Pancreas (tissue), 10 donors: ENCODE data around the gene PRKCD. TPM values are rescaled to one million over a fixed set of nuclear protein-coding genes. Genes with fewer than 3 reads are reported as not detected.

Source experiments
- ATAC-seq, 4 donors: fragments of 200-7000 bp; cut with Tn5 transposase; one replicate each; pipeline versions ENCODE4 v1.8.0 to v1.9.1; 2020; ENCODE audit warnings: mild to moderate bottlenecking in 4 of 4, moderate library complexity in 4 of 4
- DNase-seq, 6 donors: peaks; one replicate each; pipeline ENCODE4 v3.0.0-alpha.2; 2020
- FAIRE-seq: peaks from 2 replicates; lab custom pipeline; 2012; peaks lifted over from hg19 to GRCh38; lab: Jason Lieb, UNC
- H3K27ac ChIP-seq, 4 donors: fragments of 200-600 bp; sonication (generic); 1 replicate in 3 of 4; 2 replicates in 1 of 4; pipeline versions ENCODE4 v1.5.0 to v1.8.0; 2020
- H3K27me3 ChIP-seq, 4 donors: fragments of 200-600 bp; one replicate each; pipeline ENCODE4 v1.8.0; 2021
- H3K36me3 ChIP-seq, 3 donors: fragments of 200-600 bp; sonication (generic) in 1 of 3; one replicate each; pipeline versions ENCODE4 v1.5.0 to v1.8.0; 2020 to 2021
- H3K4me1 ChIP-seq, 3 donors: fragments of 200-600 bp; one replicate each; pipeline ENCODE4 v1.8.0; 2021
- H3K4me3 ChIP-seq, 4 donors: fragments of 200-600 bp; sonication (generic) in 2 of 4; one replicate each; pipeline versions ENCODE4 v1.5.0 to v1.8.0; 2020 to 2021
- H3K9me3 ChIP-seq, 4 donors: fragments of 200-600 bp; one replicate each; pipeline ENCODE4 v1.8.0; 2021
- WGBS, 2 donors: extraction: QIAGEN DNeasy Blood & Tissue Kit; methylation state at CpG; one replicate each; pipeline ENCODE4 v1.1.7; 2013; 5-methylcytosine and 5-hydroxymethylcytosine counted together
- intact Hi-C, 3 donors: fragments of 100-400 bp; cut with DNase I; formaldehyde crosslinking; loops; one replicate each; pipeline versions ENCODE4 v1.11.1 to v1.14.2; 2022
- polyA plus RNA-seq, 2 donors: library from polyadenylated mRNA; stranded (reverse); fragments of 200-250 nt; gene quantifications; one replicate each; pipeline ENCODE4 v1.2.3, GENCODE V29; 2013
- total RNA-seq, 6 donors: library from RNA; stranded (reverse); fragmentation: NEBNext Ultra II Directional in 4 of 6; extraction: Animal tissue kit (Norgen Biotek cat#: 25700) in 4 of 6; gene quantifications; one replicate each; pipeline versions ENCODE4 v1.2.1 to v1.2.4, GENCODE V29; 2021 to 2023
- TF ChIP-seq, protein P1 (sequence below), 4 donors: fragments of 200-600 bp; sonication (generic) in 3 of 4; IDR thresholded peaks; one replicate each; pipeline versions ENCODE4 v1.5.0 to v1.8.0; 2021; ENCODE audit warnings: antibody characterized with exemption in 4 of 4
- donor health status: healthy with polysubstance abuse.
- donor health status: DM: no; HTN: no; CAD: no; lungs with moderate emphysema.
- donor health status: DM: no; HTN: no; CAD: no.
- donor health status: control.
- donor health status: control.
- donor health status: Bipolar disorder and iron deficiency.
- donor health status: DM: yes; HTN: yes; CAD: no.
- donor health status: DM: no; HTN: no; CAD: no.
- donor health status: DM: no; HTN: no; CAD: no.
- donor health status: DM: yes; HTN: yes; CAD: no.

Gene PRKCD
- total and polyA plus RNA-seq, 8 donors, result 10.7 to 32.5 (median 14.6) TPM

DNA sequence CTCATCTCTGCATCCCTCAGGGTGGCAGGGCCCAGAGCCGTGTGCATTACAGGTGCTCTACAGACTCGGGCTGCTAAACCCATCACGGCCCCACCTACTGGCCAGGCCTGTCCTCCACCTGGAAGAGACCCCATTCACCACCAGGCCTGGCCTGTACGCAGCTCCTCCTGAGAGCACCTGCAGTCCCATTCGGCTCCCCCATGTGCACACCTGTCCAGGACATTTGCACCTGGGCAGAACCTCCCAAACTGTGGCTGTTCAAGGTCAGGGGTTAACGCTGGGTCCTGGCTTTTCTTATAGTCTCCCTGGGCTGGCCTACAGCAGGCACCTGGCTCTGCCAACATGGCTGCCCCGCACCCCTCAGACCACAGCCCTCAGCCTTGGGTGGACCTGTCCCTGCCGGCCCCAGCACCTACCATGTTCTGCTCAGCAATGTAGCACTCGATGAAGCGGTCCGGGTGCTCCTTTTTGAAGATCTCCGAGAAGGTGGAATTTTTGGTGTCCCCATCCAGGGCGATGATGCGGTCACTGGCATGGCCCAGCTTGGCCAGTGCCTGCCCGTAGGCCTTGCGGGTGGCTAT, 69.1 kb downstream of the PRKCD start:
- ATAC-seq (no peak), FAIRE-seq (no peak), DNase-seq (no peak)
- Histone ChIP-seq H3K36me3 (peaks cover 9 to 98% (median 74%) of the 10 kb centered on the region in 3 donors), H3K4me3 (no peak overlapping the region), H3K9me3 (no peaks in the 10 kb centered on the region), H3K27ac (no peak overlapping the region), H3K27me3 (no peaks in the 10 kb centered on the region), H3K4me1 (no peaks in the 10 kb centered on the region)
- 76 to 79% methylated on average over 16 of the region's 16 CpGs for WGBS, 2 donors
- TF ChIP-seq, protein P1, sequence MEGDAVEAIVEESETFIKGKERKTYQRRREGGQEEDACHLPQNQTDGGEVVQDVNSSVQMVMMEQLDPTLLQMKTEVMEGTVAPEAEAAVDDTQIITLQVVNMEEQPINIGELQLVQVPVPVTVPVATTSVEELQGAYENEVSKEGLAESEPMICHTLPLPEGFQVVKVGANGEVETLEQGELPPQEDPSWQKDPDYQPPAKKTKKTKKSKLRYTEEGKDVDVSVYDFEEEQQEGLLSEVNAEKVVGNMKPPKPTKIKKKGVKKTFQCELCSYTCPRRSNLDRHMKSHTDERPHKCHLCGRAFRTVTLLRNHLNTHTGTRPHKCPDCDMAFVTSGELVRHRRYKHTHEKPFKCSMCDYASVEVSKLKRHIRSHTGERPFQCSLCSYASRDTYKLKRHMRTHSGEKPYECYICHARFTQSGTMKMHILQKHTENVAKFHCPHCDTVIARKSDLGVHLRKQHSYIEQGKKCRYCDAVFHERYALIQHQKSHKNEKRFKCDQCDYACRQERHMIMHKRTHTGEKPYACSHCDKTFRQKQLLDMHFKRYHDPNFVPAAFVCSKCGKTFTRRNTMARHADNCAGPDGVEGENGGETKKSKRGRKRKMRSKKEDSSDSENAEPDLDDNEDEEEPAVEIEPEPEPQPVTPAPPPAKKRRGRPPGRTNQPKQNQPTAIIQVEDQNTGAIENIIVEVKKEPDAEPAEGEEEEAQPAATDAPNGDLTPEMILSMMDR (IDR thresholded peaks at IDR 0.05), result no peak
- intact Hi-C loops, result no loop called here

DNA sequence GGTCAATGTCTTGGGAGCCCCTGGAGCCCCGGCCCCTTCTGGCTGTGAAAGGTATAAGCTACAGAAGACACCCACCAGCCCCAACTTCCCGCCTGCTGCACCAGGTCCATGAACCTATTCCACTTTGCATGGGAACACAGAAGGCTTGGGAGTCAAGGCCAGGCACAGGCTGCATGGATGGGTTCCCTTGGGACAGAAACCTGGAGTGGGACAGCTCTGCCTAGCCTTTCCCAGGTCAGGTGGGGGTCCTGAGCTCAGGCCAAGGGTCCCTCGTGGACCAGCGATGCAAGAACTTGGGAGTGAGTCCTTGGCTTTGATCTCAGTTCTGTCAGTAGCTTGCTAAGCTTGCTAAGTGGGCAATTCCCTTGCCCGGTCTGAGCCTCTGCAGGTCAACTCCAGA, 69.8 kb downstream of the PRKCD start:
- TF ChIP-seq, protein P1 (IDR thresholded peaks at IDR 0.05), result no peak
- Histone ChIP-seq H3K27me3 (no peaks in the 10 kb centered on the region), H3K36me3 (peaks cover 9 to 91% (median 68%) of the 10 kb centered on the region in 3 donors), H3K4me1 (peaks cover 0 to 1% (median 0%) of the 10 kb centered on the region in 3 donors), H3K27ac (no peak overlapping the region), H3K9me3 (no peaks in the 10 kb centered on the region), H3K4me3 (no peak overlapping the region)
- no peak for ATAC-seq
- FAIRE-seq, result no peak
- intact Hi-C loops, result no loop called here
- 91 to 93% methylated on average over 5 of the region's 5 CpGs for WGBS, 2 donors
- DNase-seq, result no peak

DNA sequence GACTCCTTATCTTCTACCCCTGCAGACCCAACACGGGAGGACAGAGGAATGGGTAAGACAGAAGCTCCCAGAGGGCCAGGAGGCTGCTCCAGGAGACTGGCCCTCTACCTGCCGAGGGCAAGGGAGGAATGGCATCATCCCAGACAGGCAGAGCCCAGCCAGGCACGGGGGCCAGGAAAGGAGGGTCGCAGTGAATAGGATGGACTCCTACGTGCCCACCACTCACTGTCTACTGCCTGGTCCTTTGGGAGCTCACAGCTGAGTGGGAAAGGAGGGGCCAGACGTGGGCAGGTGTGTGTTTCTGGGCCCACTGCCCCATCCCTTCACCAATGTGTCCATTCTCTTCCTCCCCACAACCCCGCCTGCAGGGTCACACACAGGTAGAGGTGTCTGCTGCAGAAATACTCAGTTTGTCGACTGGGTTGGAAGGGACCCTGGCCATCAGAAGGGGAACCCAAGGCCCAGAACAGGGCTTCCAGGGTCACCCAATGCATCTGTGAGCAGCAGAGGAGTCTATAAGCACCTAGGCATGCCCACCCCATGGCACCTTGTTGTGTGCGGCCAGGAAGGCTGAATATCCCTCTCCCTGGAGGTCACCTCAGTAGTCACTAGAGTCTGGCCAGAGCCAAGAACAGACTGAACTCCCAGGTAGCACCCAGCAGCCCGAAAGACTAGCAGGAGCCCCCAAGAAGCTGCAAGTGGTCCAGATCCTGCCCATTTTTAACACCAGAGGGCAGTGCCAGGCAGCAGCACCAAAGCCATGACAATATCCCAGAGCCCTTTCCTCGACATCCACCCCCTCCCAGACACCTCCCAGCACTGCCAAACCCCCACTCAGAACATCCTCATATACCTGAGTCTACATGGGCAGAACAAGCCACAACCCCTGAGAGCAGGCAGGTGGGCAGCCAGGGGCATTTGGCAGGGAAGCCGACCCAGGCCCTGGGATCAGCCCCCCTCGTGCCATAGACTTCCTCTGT, 70.8 kb downstream of the PRKCD start:
- DNase-seq (peak in 1 of 6 donors; percentile 30), FAIRE-seq (no peak), ATAC-seq (no peak)
- no peak overlapping the region for H3K27ac ChIP-seq
- TF ChIP-seq, protein P1 (IDR thresholded peaks at IDR 0.05), result no peak
- H3K36me3 ChIP-seq, result peaks cover 3 to 81% (median 59%) of the 10 kb centered on the region in 3 donors
- no peaks in the 10 kb centered on the region for H3K27me3 ChIP-seq
- no peak overlapping the region for H3K4me3 ChIP-seq
- intact Hi-C loops, result no loop called here
- WGBS, 2 donors, result 87 to 88% methylated on average over 13 of the region's 13 CpGs
- H3K4me1 ChIP-seq, result peaks cover 0 to 12% (median 0%) of the 10 kb centered on the region in 3 donors
- no peaks in the 10 kb centered on the region for H3K9me3 ChIP-seq

DNA sequence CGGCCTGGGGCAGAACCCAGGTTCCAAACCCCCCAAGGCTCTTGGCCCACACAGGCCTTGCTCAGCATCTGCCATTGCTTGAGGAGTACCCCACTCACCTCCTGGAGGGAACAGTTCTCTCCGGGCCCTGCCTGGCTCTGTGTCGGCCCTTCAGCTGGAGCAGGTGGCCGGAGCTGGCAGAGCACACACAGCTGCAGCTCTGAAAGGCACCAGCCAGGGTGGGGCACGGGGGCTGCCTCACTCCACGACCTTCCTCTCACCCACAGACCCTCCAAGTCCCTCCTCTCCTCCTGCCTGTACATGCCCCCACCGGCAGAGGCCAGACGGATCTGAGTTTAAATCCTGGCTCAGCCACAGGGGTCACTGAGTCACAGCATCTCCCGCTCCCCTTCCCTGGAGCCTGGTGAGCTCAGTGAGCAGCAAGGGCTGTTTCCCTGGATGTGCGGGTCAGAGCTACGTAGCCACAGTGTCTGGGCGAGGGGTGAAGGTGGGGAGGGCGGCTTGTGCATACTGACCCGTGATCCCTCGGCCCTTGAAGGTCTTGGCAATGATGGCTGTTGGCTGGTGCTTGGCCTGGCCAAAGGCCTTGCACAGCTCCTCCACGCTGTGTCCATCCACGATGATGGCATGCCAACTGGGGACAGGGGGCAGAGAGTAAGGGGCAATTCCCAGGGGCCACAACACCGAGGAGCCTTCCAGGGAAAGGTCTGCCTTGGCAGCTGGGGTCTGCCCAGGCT, 71.8 kb downstream of the PRKCD start:
- intact Hi-C loops, result no loop called here
- Histone ChIP-seq H3K27ac (no peak overlapping the region), H3K27me3 (no peaks in the 10 kb centered on the region), H3K4me1 (peaks cover under 1 to 21% (median 3%) of the 10 kb centered on the region in 3 donors), H3K4me3 (no peak overlapping the region), H3K36me3 (peaks cover 3 to 71% (median 50%) of the 10 kb centered on the region in 3 donors), H3K9me3 (no peaks in the 10 kb centered on the region)
- ATAC-seq, result no peak
- TF ChIP-seq, protein P1 (IDR thresholded peaks at IDR 0.05), result no peak
- no peak for FAIRE-seq
- WGBS, 2 donors, result 75 to 85% methylated on average over 13 to 18 of the region's 18 CpGs
- DNase-seq, result no peak
